B cell (primary cell): ENCODE measurements around the gene MECR. TPM values are rescaled to one million over a fixed set of nuclear protein-coding genes. Genes with fewer than 3 reads are reported as not detected.

Experiments
- ATAC-seq: fragments of 200-7000 bp; cut with Tn5 transposase; one replicate; pipeline ENCODE4 v1.10.0; 2021; ENCODE audit warnings: low read depth, mild to moderate bottlenecking, moderate number of reproducible peaks, moderate library complexity
- CTCF ChIA-PET: fragments of 350-600 bp; sonication (Branson Sonifier 250); formaldehyde crosslinking; loops from one replicate; lab custom pipeline; 2021; ENCODE audit warnings: antibody characterized with exemption, inconsistent platforms; lab: Charles Lee
- POLR2A ChIA-PET: fragments of 350-600 bp; sonication (Branson Sonifier 250); formaldehyde crosslinking; loops from one replicate; lab custom pipeline; 2021; ENCODE audit warnings: antibody characterized with exemption; lab: Charles Lee
- DNase-seq: peaks from one replicate; pipeline ENCODE4 v3.0.0; 2013
- H2AFZ ChIP-seq: 2 replicates; pipeline ENCODE4 v1.6.1; 2012; ENCODE audit warnings: mild to moderate bottlenecking, low read depth, low read length; ENCODE audit not compliant: insufficient read depth, poor library complexity, severe bottlenecking
- H3K27ac ChIP-seq, 2 donors: 1 replicate in 1 of 2; 2 replicates in 1 of 2; pipeline ENCODE4 v1.5.1; 2012 to 2013; ENCODE audit warnings: low read length in 2 of 2, mild to moderate bottlenecking in 2 of 2, moderate library complexity in 1 of 2
- H3K27me3 ChIP-seq, 4 experiments: fragments of 200-600 bp in 1 of 4; sonication (generic) in 1 of 4; replicated peaks in 1 of 4; 1 replicate in 2 of 4; 2 replicates in 2 of 4; pipeline versions ENCODE4 v1.6.1 to v1.7.0; 2013 to 2016; ENCODE audit warnings: low read length in 3 of 4, mild to moderate bottlenecking in 2 of 4, mixed read lengths in 1 of 4, moderate library complexity in 1 of 4; ENCODE audit not compliant: insufficient read depth in 4 of 4, control insufficient read depth in 3 of 4; ENCODE audit errors: control extremely low read depth in 1 of 4
- H3K36me3 ChIP-seq, 2 experiments: replicated peaks in 1 of 2; 1 replicate in 1 of 2; 2 replicates in 1 of 2; pipeline versions ENCODE4 v1.6.1 to v1.7.1; 2013; ENCODE audit warnings: low read length in 1 of 2; ENCODE audit not compliant: insufficient read depth in 2 of 2, control insufficient read depth in 1 of 2; ENCODE audit errors: control extremely low read depth in 1 of 2, extremely low read depth in 1 of 2
- H3K4me1 ChIP-seq, 2 donors: fragments of 200-600 bp in 1 of 2; sonication (generic) in 1 of 2; 1 replicate in 1 of 2; 2 replicates in 1 of 2; pipeline versions ENCODE4 v1.5.1 to v1.6.1; 2013 to 2017; ENCODE audit warnings: low read length in 2 of 2; ENCODE audit not compliant: control insufficient read depth in 2 of 2, insufficient read depth in 2 of 2
- H3K4me2 ChIP-seq: replicated peaks from 2 replicates; pipeline ENCODE3; 2012; ENCODE audit warnings: mild to moderate bottlenecking, low read depth, low read length; ENCODE audit not compliant: poor library complexity, severe bottlenecking
- H3K4me3 ChIP-seq, 5 experiments: fragments of 200-600 bp in 1 of 5; sonication (generic) in 1 of 5; 1 replicate in 3 of 5; 2 replicates in 2 of 5; pipeline versions ENCODE4 v1.5.1 to v1.7.0; 2011 to 2016; ENCODE audit warnings: low read length in 4 of 5, mild to moderate bottlenecking in 4 of 5, low read depth in 2 of 5, control low read depth in 1 of 5, moderate library complexity in 1 of 5; ENCODE audit not compliant: insufficient read depth in 1 of 5; ENCODE audit errors: control extremely low read depth in 1 of 5, extremely low read depth in 1 of 5
- H3K79me2 ChIP-seq: fragments of 200-600 bp; sonication (generic); one replicate; pipeline ENCODE4 v1.6.0; 2016; ENCODE audit warnings: low read length; ENCODE audit not compliant: control insufficient read depth, insufficient read depth
- H3K9ac ChIP-seq: fragments of 200-600 bp; sonication (generic); 2 replicates; pipeline ENCODE4 v1.6.1; 2017; ENCODE audit warnings: mild to moderate bottlenecking, low read length, moderate library complexity
- H3K9me3 ChIP-seq, 3 donors: one replicate each; pipeline versions ENCODE4 v1.6.1 to v1.7.1; 2013; ENCODE audit warnings: low read length in 2 of 3; ENCODE audit not compliant: control insufficient read depth in 2 of 3, insufficient read depth in 1 of 3; ENCODE audit errors: control extremely low read depth in 1 of 3
- H4K20me1 ChIP-seq: 2 replicates; pipeline ENCODE4 v1.6.0; 2012; ENCODE audit warnings: mild to moderate bottlenecking, low read length; ENCODE audit not compliant: insufficient read depth, control insufficient read depth, poor library complexity, severe bottlenecking
- H3K27ac Mint-ChIP-seq: one replicate; pipeline ENCODE4 v1.8.0; 2021; ENCODE audit warnings: mixed read lengths
- H3K27me3 Mint-ChIP-seq: one replicate; pipeline ENCODE4 v1.8.0; 2021; ENCODE audit warnings: mixed read lengths
- H3K4me1 Mint-ChIP-seq: one replicate; pipeline ENCODE4 v1.8.0; 2021; ENCODE audit warnings: mixed read lengths
- H3K4me3 Mint-ChIP-seq: one replicate; pipeline ENCODE4 v1.8.0; 2021; ENCODE audit warnings: mixed read lengths
- H3K9me3 Mint-ChIP-seq: one replicate; pipeline ENCODE4 v1.8.0; 2022; ENCODE audit warnings: mixed read lengths; ENCODE audit not compliant: insufficient read depth
- CTCF ChIP-seq: fragments of 200-600 bp; IDR thresholded peaks from one replicate; pipeline ENCODE4 v1.8.0; 2022; ENCODE audit warnings: antibody characterized with exemption, mild to moderate bottlenecking
- EZH2 ChIP-seq: IDR thresholded peaks from 2 replicates; pipeline ENCODE4 v1.6.1; 2012; ENCODE audit warnings: borderline replicate concordance, low read depth, mild to moderate bottlenecking, moderate library complexity, low read length; ENCODE audit not compliant: insufficient read depth, poor library complexity, severe bottlenecking
- WGBS: methylation state at CpG from one replicate; pipeline ENCODE4 v1.1.5; 2013; ENCODE audit warnings: missing lambda C conversion rate; ENCODE audit not compliant: insufficient coverage; 5-methylcytosine and 5-hydroxymethylcytosine counted together
- intact Hi-C: fragments of 100-400 bp; cut with micrococcal nuclease; formaldehyde crosslinking; loops from one replicate; pipeline ENCODE4 v1.10.0; 2022
- polyA plus RNA-seq: library from polyadenylated mRNA; depleted of rRNA; stranded (reverse); fragments of >200 nt; gene quantifications from 2 replicates; pipeline ENCODE4 v1.2.3, GENCODE V29; 2012
- total RNA-seq, 2 donors: library from RNA; stranded (reverse); fragments of 120-200 nt in 1 of 2; gene quantifications; 1 replicate in 1 of 2; 2 replicates in 1 of 2; pipeline versions ENCODE4 v1.2.3 to v1.2.4, GENCODE V29; 2013 to 2022

MECR gene
- total and polyA plus RNA-seq, 2 donors (not counting 1 experiment from before 2014, with no cell fraction given), result 15.9 to 16.2 TPM

DNA sequence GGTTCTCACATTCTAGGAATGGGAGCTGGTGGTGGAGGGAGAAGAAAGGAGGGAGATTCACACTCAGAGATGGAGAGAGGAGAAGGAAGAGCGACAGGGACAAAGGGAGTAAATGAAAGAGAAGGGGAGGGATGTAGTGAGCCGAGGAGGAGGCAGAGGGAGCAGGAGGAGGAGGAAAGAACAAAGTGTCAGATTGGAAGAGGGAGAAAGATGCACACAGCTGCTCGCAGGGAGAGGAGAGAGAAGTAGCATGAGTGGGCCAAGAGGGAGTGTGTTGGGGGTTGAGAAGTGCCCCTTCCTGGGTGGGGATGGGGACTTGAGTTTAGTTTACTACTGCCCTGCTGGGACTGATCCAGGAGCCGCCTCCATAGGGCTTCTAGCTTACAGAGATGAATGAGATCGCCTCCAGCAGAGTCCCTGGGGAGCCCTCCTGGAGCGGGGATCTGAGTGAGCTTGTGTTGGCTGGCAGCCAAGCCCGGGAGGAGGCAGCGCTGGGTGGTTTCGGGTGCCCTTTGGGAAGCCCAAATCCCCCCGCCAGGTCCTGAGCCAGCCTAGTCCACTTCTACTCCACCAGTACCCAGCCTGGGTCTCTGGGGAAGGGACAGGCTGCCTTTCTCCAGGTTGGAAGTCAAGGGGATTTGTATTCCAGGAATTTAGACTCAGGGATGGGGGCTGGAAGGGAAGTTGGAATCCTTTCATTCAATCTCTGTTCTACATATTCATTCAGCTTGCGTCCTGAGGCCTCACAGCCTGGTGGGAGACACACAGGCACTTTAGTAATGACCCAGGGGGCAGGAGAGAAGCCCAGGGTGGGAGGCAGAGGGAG, 26.5 kb upstream of the MECR start:
- Histone ChIP-seq H3K27ac (no peak overlapping the region), H3K27me3 (peaks cover 0 to 42% (median 15%) of the 10 kb centered on the region in 4 experiments), H3K9ac (no peak overlapping the region), H3K4me2 (no peak overlapping the region), H3K9me3 (peaks cover 0 to 10% (median 0%) of the 10 kb centered on the region in 3 donors), H3K4me1 (peaks cover 14% of the 10 kb centered on the region in 2 donors), H3K79me2 (no peaks in the 10 kb centered on the region), H3K4me3 (no peak overlapping the region), H4K20me1 (no peaks in the 10 kb centered on the region), H3K36me3 (no peaks in the 10 kb centered on the region), H2AFZ (no peak overlapping the region)
- TF ChIP-seq CTCF (no peak), EZH2 (no peak)
- H3K9me3 Mint-ChIP-seq, result no peaks in the 10 kb centered on the region
- WGBS, result 54% methylated on average over 8 of the region's 11 CpGs
- intact Hi-C loops, result no loop called here
- ATAC-seq (no peak), DNase-seq (no peak)
- peaks cover 46% of the 10 kb centered on the region for H3K27me3 Mint-ChIP-seq
- CTCF ChIA-PET, result no interaction called here
- POLR2A ChIA-PET, result no interaction called here
- H3K4me1 Mint-ChIP-seq, result peaks cover 9% of the 10 kb centered on the region
- no peak overlapping the region for H3K27ac Mint-ChIP-seq
- H3K4me3 Mint-ChIP-seq, result no peak overlapping the region

DNA sequence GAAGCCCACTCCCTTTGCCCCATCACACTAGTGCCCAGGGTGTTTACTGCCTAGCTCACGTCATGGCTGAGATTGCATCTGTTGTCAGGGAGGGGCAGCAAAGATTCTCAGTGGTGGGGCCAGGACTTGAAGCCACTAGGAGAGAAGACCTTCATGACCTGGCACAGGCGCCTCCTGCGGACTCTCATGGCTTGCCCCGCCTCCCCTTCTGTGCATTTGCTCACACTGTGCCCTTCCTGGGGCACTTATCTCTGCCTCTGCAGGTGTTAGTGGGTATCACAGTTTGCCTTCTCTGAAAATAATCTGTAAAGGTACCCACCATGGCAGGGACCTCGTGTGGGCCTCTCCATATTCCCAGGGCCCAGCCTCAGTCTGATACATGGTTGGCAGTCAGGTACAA, 25.7 kb upstream of the MECR start:
- 65% methylated on average over 2 of the region's 5 CpGs for WGBS
- ATAC-seq (no peak), DNase-seq (no peak)
- Mint-ChIP-seq H3K27ac (no peak overlapping the region), H3K4me1 (peaks cover 9% of the 10 kb centered on the region), H3K27me3 (peaks cover 39% of the 10 kb centered on the region), H3K4me3 (no peak overlapping the region), H3K9me3 (no peaks in the 10 kb centered on the region)
- H3K27me3 ChIP-seq, result peaks cover 0 to 40% (median 14%) of the 10 kb centered on the region in 4 experiments
- intact Hi-C loops, result no loop called here
- TF ChIP-seq EZH2 (no peak), CTCF (no peak)
- no peak overlapping the region for H3K9ac ChIP-seq
- H4K20me1 ChIP-seq, result no peaks in the 10 kb centered on the region
- H3K4me2 ChIP-seq, result no peak overlapping the region
- POLR2A ChIA-PET, result no interaction called here
- H3K36me3 ChIP-seq, result no peaks in the 10 kb centered on the region
- no peak overlapping the region for H3K27ac ChIP-seq
- H3K79me2 ChIP-seq, result no peaks in the 10 kb centered on the region
- peaks cover 14% of the 10 kb centered on the region in 2 donors for H3K4me1 ChIP-seq
- H3K9me3 ChIP-seq, result peaks cover 0 to 10% (median 0%) of the 10 kb centered on the region in 3 donors
- CTCF ChIA-PET, result no interaction called here
- no peak overlapping the region for H2AFZ ChIP-seq
- no peak overlapping the region for H3K4me3 ChIP-seq
